ENCODE results near the gene FKBP8. TPM values are rescaled to one million over a fixed set of nuclear protein-coding genes. Genes with fewer than 3 reads are reported as not detected.

The FKBP8 gene
- polyA plus RNA-seq, 1 donor (not counting 4 experiments of a cell fraction or from before 2014, with no cell fraction given): 115 TPM

GRCh38 chr19:18520848-18521691 lies 22.3 kb downstream of the FKBP8 start:
- dilution Hi-C loops (cut with MboI; ENCODE audit: extremely low pct_ligation_motif_present, low sequenced_read_pairs): no loop called here
- H3K9me1 ChIP-seq (ENCODE audit: control insufficient read depth, extremely low read depth, insufficient read depth, low read length): no peaks in the 10 kb centered on the region
- no peaks in the 10 kb centered on the region for H3K9me3 ChIP-seq (ENCODE audit: control insufficient read depth, low read depth, low read length)
- H3K4me2 ChIP-seq (ENCODE audit: control insufficient read depth, extremely low read depth, insufficient read depth, low read depth, low read length): peak overlapping the region; percentile 100
- peaks cover 56% of the 10 kb centered on the region for H3K79me2 ChIP-seq (ENCODE audit: control insufficient read depth, insufficient read depth, low read length)
- no peak for TF ChIP-seq CTCF (optimal IDR thresholded peaks at IDR 0.05 in 1 of 3, IDR thresholded peaks at IDR 0.05 in 1 of 3, conservative IDR thresholded peaks at IDR 0.05 in 1 of 3; ENCODE audit: extremely low read depth in 1 of 3, insufficient read depth in 2 of 3, low read length in 3 of 3)
- no peak for TF ChIP-seq EZH2 (IDR thresholded peaks at IDR 0.05; ENCODE audit: low read length)
- H4K20me1 ChIP-seq (ENCODE audit: control insufficient read depth, extremely low read depth, insufficient read depth, low read length): peaks cover 3% of the 10 kb centered on the region
- FAIRE-seq (no peak), DNase-seq (ENCODE audit: low read depth, low spot score) (no peak)
- H2AFZ ChIP-seq (ENCODE audit: control insufficient read depth, low read length): no peak overlapping the region
- H3K9ac ChIP-seq (ENCODE audit: control insufficient read depth, extremely low read depth, insufficient read depth, low read length): peak overlapping the region; percentile 96
- H3K27me3 ChIP-seq (ENCODE audit: control insufficient read depth, extremely low read depth, insufficient read depth, low read length): no peaks in the 10 kb centered on the region
- peaks cover 18% of the 10 kb centered on the region for H3K4me1 ChIP-seq (ENCODE audit: control insufficient read depth, extremely low read depth, insufficient read depth, low read length)
- H3K27ac ChIP-seq (ENCODE audit: control insufficient read depth, insufficient read depth, low read length): peak overlapping the region; percentile 94
- peaks cover 3 to 5% of the 10 kb centered on the region in 2 experiments for H3K36me3 ChIP-seq (ENCODE audit: control insufficient read depth in 2 of 2, extremely low read depth in 1 of 2, insufficient read depth in 2 of 2, low read length in 2 of 2)
- H3K4me3 ChIP-seq (ENCODE audit: control insufficient read depth in 2 of 3, extremely low read depth in 1 of 3, insufficient read depth in 2 of 3, low read depth in 1 of 3, low read length in 3 of 3): peak overlapping the region; percentile 86 to 100 (median 99)

GRCh38 chr19:18519962-18520847 lies 23.2 kb downstream of the FKBP8 start:
- peak overlapping the region; percentile 86 to 100 (median 99) for H3K4me3 ChIP-seq (ENCODE audit: control insufficient read depth in 2 of 3, extremely low read depth in 1 of 3, insufficient read depth in 2 of 3, low read depth in 1 of 3, low read length in 3 of 3)
- peaks cover 4% of the 10 kb centered on the region for H3K9me1 ChIP-seq (ENCODE audit: control insufficient read depth, extremely low read depth, insufficient read depth, low read length)
- peak; percentile 71 for DNase-seq (ENCODE audit: low read depth, low spot score)
- H3K27me3 ChIP-seq (ENCODE audit: control insufficient read depth, extremely low read depth, insufficient read depth, low read length): no peaks in the 10 kb centered on the region
- TF ChIP-seq EZH2 (IDR thresholded peaks at IDR 0.05; ENCODE audit: low read length): no peak
- TF ChIP-seq CTCF (optimal IDR thresholded peaks at IDR 0.05 in 1 of 3, IDR thresholded peaks at IDR 0.05 in 1 of 3, conservative IDR thresholded peaks at IDR 0.05 in 1 of 3; ENCODE audit: extremely low read depth in 1 of 3, insufficient read depth in 2 of 3, low read length in 3 of 3): peak; percentile 77 to 88 (median 84)
- H2AFZ ChIP-seq (ENCODE audit: control insufficient read depth, low read length): peak overlapping the region; percentile 89
- dilution Hi-C loops (cut with MboI; ENCODE audit: extremely low pct_ligation_motif_present, low sequenced_read_pairs): no loop called here
- peak overlapping the region; percentile 94 for H3K27ac ChIP-seq (ENCODE audit: control insufficient read depth, insufficient read depth, low read length)
- H3K4me2 ChIP-seq (ENCODE audit: control insufficient read depth, extremely low read depth, insufficient read depth, low read depth, low read length): peak overlapping the region; percentile 100
- peaks cover 3 to 10% of the 10 kb centered on the region in 2 experiments for H3K36me3 ChIP-seq (ENCODE audit: control insufficient read depth in 2 of 2, extremely low read depth in 1 of 2, insufficient read depth in 2 of 2, low read length in 2 of 2)
- H3K4me1 ChIP-seq (ENCODE audit: control insufficient read depth, extremely low read depth, insufficient read depth, low read length): peaks cover 23% of the 10 kb centered on the region
- peaks cover 65% of the 10 kb centered on the region for H3K79me2 ChIP-seq (ENCODE audit: control insufficient read depth, insufficient read depth, low read length)
- FAIRE-seq: peak; percentile 82
- no peaks in the 10 kb centered on the region for H3K9me3 ChIP-seq (ENCODE audit: control insufficient read depth, low read depth, low read length)
- H3K9ac ChIP-seq (ENCODE audit: control insufficient read depth, extremely low read depth, insufficient read depth, low read length): peak overlapping the region; percentile 96
- H4K20me1 ChIP-seq (ENCODE audit: control insufficient read depth, extremely low read depth, insufficient read depth, low read length): peaks cover 11% of the 10 kb centered on the region

All from keratinocyte (primary cell).